HepG2 (cell line): ENCODE data around the gene CYP2C19. TPM values are rescaled to one million over a fixed set of nuclear protein-coding genes. Genes with fewer than 3 reads are reported as not detected.

ENCODE experiments used
- ATAC-seq: fragments of 200-7000 bp; cut with Tn5 transposase; 3 replicates; pipeline ENCODE4 v1.9.1; 2020; ENCODE audit warnings: mild to moderate bottlenecking, moderate library complexity
- BruUV-seq: library from RNA; stranded (reverse); fragments of 400-500 nt; replicated peaks from 2 replicates; lab custom pipeline; 2021; lab: Mats Ljungman, UMichigan
- CTCF ChIA-PET: fragments of 300-600 bp; formaldehyde crosslinking; extraction: SDS; loops from one replicate; lab custom pipeline; 2021; ENCODE audit warnings: low total read pairs, inconsistent platforms, low intra/inter-chr PET ratio; lab: Yijun Ruan, JAX
- POLR2A ChIA-PET: fragments of 350-600 bp; sonication (Branson Sonifier 250); formaldehyde crosslinking; loops from one replicate; lab custom pipeline; 2020; ENCODE audit warnings: antibody characterized with exemption, inconsistent platforms; lab: Yijun Ruan, JAX
- DNase-seq: peaks from one replicate; pipeline ENCODE4 v3.0.0-alpha.2; 2015; ENCODE audit warnings: low spot score
- FAIRE-seq: peaks from 3 replicates; lab custom pipeline; 2011; peaks lifted over from hg19 to GRCh38; lab: Jason Lieb, UNC
- H2AFZ ChIP-seq: one replicate; pipeline ENCODE4 v1.6.1; 2011; ENCODE audit warnings: low read length, inconsistent platforms
- H3K27ac ChIP-seq: fragments of 300-600 bp; 3 replicates; pipeline ENCODE4 v1.8.0; 2011; ENCODE audit warnings: mixed run types, mild to moderate bottlenecking, mixed read lengths, low read length, inconsistent platforms; ENCODE audit not compliant: insufficient read depth; ENCODE audit errors: extremely low read length
- H3K27me3 ChIP-seq, 2 experiments: fragments of 200-600 bp in 1 of 2; 2 replicates in 1 of 2; 3 replicates in 1 of 2; pipeline versions ENCODE4 v1.6.0 to v1.8.0; 2011; ENCODE audit warnings: low read length in 2 of 2, mild to moderate bottlenecking in 2 of 2, moderate library complexity in 2 of 2, inconsistent platforms in 1 of 2; ENCODE audit not compliant: insufficient read depth in 2 of 2, control insufficient read depth in 1 of 2
- H3K36me3 ChIP-seq, 2 experiments: fragments of 200-600 bp in 1 of 2; replicated peaks in 1 of 2; 2 replicates in 1 of 2; 3 replicates in 1 of 2; pipeline versions ENCODE4 v1.5.1 to v1.8.0; 2011; ENCODE audit warnings: low read length in 2 of 2, inconsistent platforms in 1 of 2; ENCODE audit not compliant: insufficient read depth in 2 of 2, control insufficient read depth in 1 of 2
- H3K4me1 ChIP-seq: 2 replicates; pipeline ENCODE4 v1.5.1; 2012; ENCODE audit warnings: low read length, inconsistent platforms; ENCODE audit not compliant: insufficient read depth
- H3K4me2 ChIP-seq: 2 replicates; pipeline ENCODE4 v1.6.0; 2011; ENCODE audit warnings: low read depth, low read length, inconsistent platforms
- H3K4me3 ChIP-seq, 3 experiments: fragments of 200-600 bp in 1 of 3; sonication (generic), shearing (Covaris generic) in 1 of 3; replicated peaks in 1 of 3; 2 replicates each; pipeline ENCODE4 v1.5.1; 2011 to 2016; ENCODE audit warnings: low read length in 3 of 3, inconsistent platforms in 2 of 3, low read depth in 2 of 3, mild to moderate bottlenecking in 2 of 3, control low read depth in 1 of 3, mixed read lengths in 1 of 3; ENCODE audit not compliant: insufficient read depth in 1 of 3
- H3K79me2 ChIP-seq: one replicate; pipeline ENCODE4 v1.6.1; 2011; ENCODE audit warnings: low read length, inconsistent platforms; ENCODE audit not compliant: insufficient read depth
- H3K9ac ChIP-seq: 2 replicates; pipeline ENCODE4 v1.6.0; 2011; ENCODE audit warnings: mild to moderate bottlenecking, low read depth, low read length, inconsistent platforms; ENCODE audit not compliant: insufficient read depth
- H3K9me3 ChIP-seq: 2 replicates; pipeline ENCODE4 v1.5.1; 2012; ENCODE audit warnings: mild to moderate bottlenecking, low read length
- H4K20me1 ChIP-seq: 2 replicates; pipeline ENCODE4 v1.6.0; 2011; ENCODE audit warnings: inconsistent platforms, mild to moderate bottlenecking, low read length, moderate library complexity; ENCODE audit not compliant: insufficient read depth
- AKAP8 ChIP-seq: sonication (generic); formaldehyde crosslinking; IDR thresholded peaks from 2 replicates; pipeline ENCODE4 v1.5.1; 2020; ENCODE audit warnings: mild to moderate bottlenecking, missing genetic modification reagents
- ARID4A ChIP-seq: sonication (generic); formaldehyde crosslinking; IDR thresholded peaks from 2 replicates; pipeline ENCODE4 v1.5.0; 2020; ENCODE audit warnings: mild to moderate bottlenecking, missing genetic modification reagents, borderline replicate concordance
- ATF7 ChIP-seq, 2 experiments: fragments of 450-650 bp in 1 of 2; sonication (generic) in 1 of 2; formaldehyde crosslinking in 1 of 2; IDR thresholded peaks; 2 replicates each; pipeline versions ENCODE4 v1.4.0 to v1.6.1; 2016 to 2020; ENCODE audit warnings: antibody characterized with exemption in 1 of 2, mild to moderate bottlenecking in 1 of 2, missing genetic modification reagents in 1 of 2
- CEBPB ChIP-seq: IDR thresholded peaks from 2 replicates; pipeline ENCODE4 v1.6.1; 2011; ENCODE audit warnings: low read depth, low read length, improper control_type of control experiment, borderline replicate concordance
- ZFP36L1 ChIP-seq: sonication (generic); formaldehyde crosslinking; IDR thresholded peaks from 2 replicates; pipeline ENCODE4 v1.8.0; 2022; ENCODE audit warnings: mild to moderate bottlenecking, missing genetic modification reagents, moderate library complexity
- in situ Hi-C: cut with HindIII; loops from 2 replicates; pipeline ENCODE4 v1.10.0; 2017; ENCODE audit warnings: low pct_unique_long_range_greater_than_20kb; ENCODE audit not compliant: extremely low pct_ligation_motif_present
- intact Hi-C: fragments of 100-400 bp; cut with micrococcal nuclease; formaldehyde crosslinking; loops from one replicate; pipeline ENCODE4 v1.10.0; 2022; ENCODE audit not compliant: unreplicated experiment
- polyA plus RNA-seq, 8 experiments: library from polyadenylated mRNA; depleted of rRNA in 3 of 8; stranded (reverse) in 7 of 8; unstranded in 1 of 8; fragments of >200 nt; fragmentation: Illumina TruSeq in 4 of 8; extraction: Trizol in 4 of 8; gene quantifications; 2 replicates each; pipeline versions ENCODE4 v1.2.1 to v1.2.3, GENCODE V29; 2011 to 2016; ENCODE audit warnings: low read depth in 4 of 8, missing spikeins in 1 of 8, mixed read lengths in 1 of 8; ENCODE audit not compliant: insufficient read depth in 1 of 8
- total RNA-seq, 5 experiments: library from RNA; depleted of rRNA; stranded (reverse); fragments of >200 nt; fragmentation: Illumina TruSeq; extraction: Trizol; gene quantifications; 2 replicates each; pipeline ENCODE4 v1.2.3, GENCODE V29; 2016; ENCODE audit warnings: low read depth in 1 of 5
- TF ChIP-seq, protein P1 (sequence below): sonication (generic); formaldehyde crosslinking; IDR thresholded peaks from 2 replicates; pipeline ENCODE4 v1.5.0; 2020; ENCODE audit warnings: missing genetic modification reagents

Gene CYP2C19
- total and polyA plus RNA-seq, 2 of the 13 experiments (the other 11 are each of a cell fraction or from before 2014, with no cell fraction given) = not detected

- TF ChIP-seq ARID4A (no peak), AKAP8 (CRISPR knock-in tag) (no peak)
- TF ChIP-seq, protein P1, sequence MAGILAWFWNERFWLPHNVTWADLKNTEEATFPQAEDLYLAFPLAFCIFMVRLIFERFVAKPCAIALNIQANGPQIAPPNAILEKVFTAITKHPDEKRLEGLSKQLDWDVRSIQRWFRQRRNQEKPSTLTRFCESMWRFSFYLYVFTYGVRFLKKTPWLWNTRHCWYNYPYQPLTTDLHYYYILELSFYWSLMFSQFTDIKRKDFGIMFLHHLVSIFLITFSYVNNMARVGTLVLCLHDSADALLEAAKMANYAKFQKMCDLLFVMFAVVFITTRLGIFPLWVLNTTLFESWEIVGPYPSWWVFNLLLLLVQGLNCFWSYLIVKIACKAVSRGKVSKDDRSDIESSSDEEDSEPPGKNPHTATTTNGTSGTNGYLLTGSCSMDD (CRISPR knock-in tag) = no peak
These were observed 88.3 kb downstream of the CYP2C19 start (continued) for GRCh38 chr10:94850766-94851165.

- no peak overlapping the region for H3K27ac ChIP-seq
- in situ Hi-C loops = no loop called here
- ATAC-seq (no peak), FAIRE-seq (no peak), DNase-seq (no peak)
- no peaks in the 10 kb centered on the region for H3K4me1 ChIP-seq
- H3K36me3 ChIP-seq = no peaks in the 10 kb centered on the region
- no peaks in the 10 kb centered on the region for H4K20me1 ChIP-seq
- H2AFZ ChIP-seq = no peak overlapping the region
- H3K9me3 ChIP-seq = no peaks in the 10 kb centered on the region
- intact Hi-C loops = no loop called here
- H3K4me3 ChIP-seq = no peak overlapping the region
- BruUV-seq = no TSS peak
- peak; percentile 54; the same call in 1 of the 2 replicates for TF ChIP-seq CEBPB
- no peak for TF ChIP-seq ZFP36L1
- TF ChIP-seq ATF7 (IDR thresholded peaks at IDR 0.05) = peak; percentile 13; the same call in 1 of the 2 replicates
- no peak for TF ChIP-seq ATF7 (CRISPR knock-in tag; IDR thresholded peaks at IDR 0.05)
- no peaks in the 10 kb centered on the region for H3K79me2 ChIP-seq
- POLR2A ChIA-PET = no interaction called here
- CTCF ChIA-PET = no interaction called here
- no peak overlapping the region for H3K4me2 ChIP-seq
- H3K27me3 ChIP-seq = no peaks in the 10 kb centered on the region
- H3K9ac ChIP-seq = no peak overlapping the region
These were observed 88.8 kb downstream of the CYP2C19 start for GRCh38 chr10:94851263-94851662.
